ENCODE data around the gene FASTK. TPM values are rescaled to one million over a fixed set of nuclear protein-coding genes. Genes with fewer than 3 reads are reported as not detected.

Gene FASTK
- total RNA-seq, 1 donor from 2014 or later: 82.4 TPM

DNA sequence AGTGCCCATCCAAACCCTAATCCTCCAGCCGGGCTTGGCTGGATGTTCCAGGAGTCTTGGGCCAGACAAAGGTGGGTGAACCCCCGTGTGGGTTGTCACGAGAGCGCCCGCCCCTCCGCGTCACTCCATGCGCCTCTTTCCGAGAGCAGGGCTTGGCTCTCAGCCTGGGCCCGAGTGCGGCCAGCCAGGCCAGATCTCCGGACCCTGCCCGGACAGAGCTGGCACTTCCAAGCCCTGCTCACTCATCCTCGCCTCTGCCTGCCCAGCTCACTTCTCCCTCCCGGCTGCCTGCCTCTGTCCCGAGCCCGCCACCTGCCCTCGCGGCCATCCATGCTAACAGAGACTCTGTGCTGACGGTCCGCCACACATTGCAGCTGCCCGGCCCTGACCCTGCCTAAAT, 40.3 kb upstream of the FASTK start:
- Mint-ChIP-seq H3K4me1 (peaks cover 23% of the 10 kb centered on the region), H3K4me3 (no peak overlapping the region), H3K27me3 (ENCODE audit: low read depth) (peaks cover under 1% of the 10 kb centered on the region), H3K27ac (ENCODE audit: unreplicated experiment) (no peak overlapping the region), H3K9me3 (no peaks in the 10 kb centered on the region), H3K36me3 (ENCODE audit: low read depth) (peaks cover 4% of the 10 kb centered on the region)
- TF ChIP-seq, protein P1, sequence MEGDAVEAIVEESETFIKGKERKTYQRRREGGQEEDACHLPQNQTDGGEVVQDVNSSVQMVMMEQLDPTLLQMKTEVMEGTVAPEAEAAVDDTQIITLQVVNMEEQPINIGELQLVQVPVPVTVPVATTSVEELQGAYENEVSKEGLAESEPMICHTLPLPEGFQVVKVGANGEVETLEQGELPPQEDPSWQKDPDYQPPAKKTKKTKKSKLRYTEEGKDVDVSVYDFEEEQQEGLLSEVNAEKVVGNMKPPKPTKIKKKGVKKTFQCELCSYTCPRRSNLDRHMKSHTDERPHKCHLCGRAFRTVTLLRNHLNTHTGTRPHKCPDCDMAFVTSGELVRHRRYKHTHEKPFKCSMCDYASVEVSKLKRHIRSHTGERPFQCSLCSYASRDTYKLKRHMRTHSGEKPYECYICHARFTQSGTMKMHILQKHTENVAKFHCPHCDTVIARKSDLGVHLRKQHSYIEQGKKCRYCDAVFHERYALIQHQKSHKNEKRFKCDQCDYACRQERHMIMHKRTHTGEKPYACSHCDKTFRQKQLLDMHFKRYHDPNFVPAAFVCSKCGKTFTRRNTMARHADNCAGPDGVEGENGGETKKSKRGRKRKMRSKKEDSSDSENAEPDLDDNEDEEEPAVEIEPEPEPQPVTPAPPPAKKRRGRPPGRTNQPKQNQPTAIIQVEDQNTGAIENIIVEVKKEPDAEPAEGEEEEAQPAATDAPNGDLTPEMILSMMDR (conservative IDR thresholded peaks at IDR 0.05): no peak
- DNase-seq (ENCODE audit: low read depth, low spot score): no peak

DNA sequence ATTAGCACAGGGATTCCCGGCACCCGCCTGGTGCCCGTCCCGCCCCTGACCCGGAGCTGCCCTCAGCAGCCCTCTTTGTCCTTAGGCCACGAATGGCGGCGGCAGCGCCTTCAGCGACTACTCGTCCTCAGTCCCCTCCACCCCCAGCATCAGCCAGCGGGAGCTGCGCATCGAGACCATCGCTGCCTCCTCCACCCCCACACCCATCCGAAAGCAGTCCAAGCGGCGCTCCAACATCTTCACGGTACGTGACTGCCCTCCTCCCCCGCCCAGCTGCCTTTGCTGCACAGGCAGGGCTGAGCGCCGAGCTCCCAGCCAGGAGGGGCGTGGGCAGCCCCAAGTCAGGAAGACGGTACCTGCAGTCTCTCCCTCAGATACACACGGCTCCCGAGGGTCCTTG, 39.3 kb upstream of the FASTK start:
- Mint-ChIP-seq H3K9me3 (no peaks in the 10 kb centered on the region), H3K4me3 (no peak overlapping the region), H3K27me3 (ENCODE audit: low read depth) (peaks cover 4% of the 10 kb centered on the region), H3K36me3 (ENCODE audit: low read depth) (peaks cover 4% of the 10 kb centered on the region), H3K4me1 (peaks cover 14% of the 10 kb centered on the region), H3K27ac (ENCODE audit: unreplicated experiment) (no peak overlapping the region)
- no peak for DNase-seq (ENCODE audit: low read depth, low spot score)
- TF ChIP-seq, protein P1 (conservative IDR thresholded peaks at IDR 0.05): no peak

DNA sequence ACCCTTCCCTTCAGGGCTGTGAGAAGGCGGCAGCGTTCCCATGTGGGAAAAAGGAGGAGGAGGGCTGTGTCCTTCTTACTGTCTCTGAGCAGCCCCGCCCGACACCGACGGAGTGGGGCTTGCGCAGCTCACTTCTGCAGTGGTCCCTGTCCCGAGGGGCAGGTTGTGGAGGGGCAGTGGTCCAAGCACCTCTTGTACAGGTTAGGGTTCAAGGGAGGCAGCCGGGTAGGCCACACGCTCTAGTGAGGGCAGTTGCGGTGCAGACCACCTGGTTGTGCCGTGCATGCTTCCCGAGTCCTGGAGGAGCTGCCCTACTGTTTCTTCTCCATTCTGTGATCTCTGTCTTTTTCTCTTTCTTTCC, 38.4 kb upstream of the FASTK start:
- Mint-ChIP-seq H3K4me3 (peak overlapping the region; percentile 31), H3K36me3 (ENCODE audit: low read depth) (peaks cover 2% of the 10 kb centered on the region), H3K27me3 (ENCODE audit: low read depth) (peaks cover 6% of the 10 kb centered on the region), H3K27ac (ENCODE audit: unreplicated experiment) (no peak overlapping the region), H3K4me1 (peaks cover 9% of the 10 kb centered on the region), H3K9me3 (no peaks in the 10 kb centered on the region)
- no peak for DNase-seq (ENCODE audit: low read depth, low spot score)
- TF ChIP-seq, protein P1 (conservative IDR thresholded peaks at IDR 0.05): no peak

DNA sequence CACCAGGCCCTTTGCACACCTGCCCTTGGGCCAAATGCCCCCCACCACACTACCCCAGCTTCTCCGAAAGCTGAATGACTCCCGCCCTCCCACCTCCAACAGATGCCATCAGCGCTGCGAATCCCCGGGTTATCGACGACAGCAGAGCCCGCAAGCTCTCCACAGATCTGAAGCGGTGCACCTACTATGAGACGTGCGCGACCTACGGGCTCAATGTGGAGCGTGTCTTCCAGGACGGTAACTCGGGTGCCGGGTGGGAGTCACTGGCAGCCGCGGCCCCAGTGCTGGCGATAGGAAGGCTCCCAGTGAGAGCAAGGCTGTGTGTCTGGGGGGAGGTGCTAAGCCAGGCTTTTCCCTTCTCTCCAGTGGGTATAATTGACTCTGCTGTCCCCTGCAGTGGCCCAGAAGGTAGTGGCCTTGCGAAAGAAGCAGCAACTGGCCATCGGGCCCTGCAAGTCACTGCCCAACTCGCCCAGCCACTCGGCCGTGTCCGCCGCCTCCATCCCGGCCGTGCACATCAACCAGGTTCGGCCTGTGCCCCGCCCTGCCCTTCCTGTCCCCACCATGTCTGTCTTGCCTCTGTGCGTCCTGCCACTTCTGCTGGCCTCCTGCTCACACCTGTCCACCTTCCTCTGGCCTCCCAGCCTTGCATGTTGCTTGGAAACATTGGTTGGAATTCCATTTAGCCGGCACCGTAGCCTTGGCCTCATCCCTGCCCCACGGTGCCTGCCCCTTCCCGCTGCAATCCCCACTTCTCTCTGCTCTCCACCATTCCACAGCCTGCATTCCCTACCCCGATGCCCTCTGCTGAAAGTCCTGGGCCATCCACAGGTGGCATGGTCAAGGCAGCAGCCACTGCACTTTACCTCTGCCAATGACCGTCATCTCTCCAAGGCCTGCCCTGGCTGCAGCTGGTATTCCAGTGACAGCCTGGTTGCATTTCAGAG, 37.8 kb upstream of the FASTK start:
- Mint-ChIP-seq H3K4me1 (peaks cover 12% of the 10 kb centered on the region), H3K27me3 (ENCODE audit: low read depth) (peaks cover 13% of the 10 kb centered on the region), H3K4me3 (no peak overlapping the region), H3K9me3 (no peaks in the 10 kb centered on the region), H3K27ac (ENCODE audit: unreplicated experiment) (no peak overlapping the region), H3K36me3 (ENCODE audit: low read depth) (no peaks in the 10 kb centered on the region)
- no peak for DNase-seq (ENCODE audit: low read depth, low spot score)
- TF ChIP-seq, protein P1 (conservative IDR thresholded peaks at IDR 0.05): no peak

DNA sequence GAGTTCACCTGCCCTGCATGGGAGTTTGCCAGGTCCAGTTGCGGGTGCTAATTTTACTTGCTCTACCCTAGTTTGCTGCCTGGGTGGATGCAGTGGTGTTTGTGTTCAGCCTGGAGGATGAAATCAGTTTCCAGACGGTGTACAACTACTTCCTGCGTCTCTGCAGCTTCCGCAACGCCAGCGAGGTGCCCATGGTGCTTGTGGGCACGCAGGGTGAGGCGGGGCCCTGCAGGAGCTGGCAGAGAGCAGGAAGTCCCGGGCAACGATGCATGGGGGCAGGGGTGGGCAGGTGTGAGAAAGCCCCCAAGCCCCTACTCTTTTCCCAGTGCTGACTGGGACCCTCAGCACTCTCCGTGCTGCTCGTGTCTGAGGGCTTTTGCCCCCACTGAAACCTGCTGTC, 37.0 kb upstream of the FASTK start:
- TF ChIP-seq, protein P1 (conservative IDR thresholded peaks at IDR 0.05): no peak
- Mint-ChIP-seq H3K9me3 (no peaks in the 10 kb centered on the region), H3K36me3 (ENCODE audit: low read depth) (no peaks in the 10 kb centered on the region), H3K4me1 (peaks cover 18% of the 10 kb centered on the region), H3K27me3 (ENCODE audit: low read depth) (peaks cover 19% of the 10 kb centered on the region), H3K27ac (ENCODE audit: unreplicated experiment) (no peak overlapping the region), H3K4me3 (no peak overlapping the region)
- DNase-seq (ENCODE audit: low read depth, low spot score): no peak
